Natural killer cell (primary cell): ENCODE results near the gene PKD2L1. TPM values are rescaled to one million over a fixed set of nuclear protein-coding genes. Genes with fewer than 3 reads are reported as not detected.

ENCODE experiments used
- ATAC-seq, 3 donors: fragments of 150-1000 bp in 2 of 3; fragments of 200-7000 bp in 1 of 3; cut with Tn5 transposase; 1 replicate in 1 of 3; 2 replicates in 2 of 3; pipeline ENCODE4 v1.10.0; 2021; ENCODE audit warnings: mild to moderate bottlenecking in 2 of 3, moderate library complexity in 2 of 3
- DNase-seq, 2 donors: peaks; one replicate each; pipeline versions ENCODE4 v3.0.0 to v3.0.0-alpha.2; 2013 to 2021; ENCODE audit warnings: mixed read lengths in 1 of 2
- H3K27ac ChIP-seq: one replicate; pipeline ENCODE4 v1.5.1; 2013; ENCODE audit warnings: mild to moderate bottlenecking, low read length
- H3K27me3 ChIP-seq: one replicate; pipeline ENCODE4 v1.6.1; 2013; ENCODE audit warnings: low read length; ENCODE audit not compliant: control insufficient read depth, insufficient read depth
- H3K36me3 ChIP-seq: one replicate; pipeline ENCODE4 v1.6.1; 2013; ENCODE audit warnings: low read length; ENCODE audit not compliant: control insufficient read depth, insufficient read depth
- H3K4me1 ChIP-seq: one replicate; pipeline ENCODE4 v1.6.1; 2013; ENCODE audit warnings: low read length; ENCODE audit not compliant: control insufficient read depth, insufficient read depth
- H3K4me3 ChIP-seq: one replicate; pipeline ENCODE4 v1.5.1; 2013; ENCODE audit warnings: low read length
- H3K9me3 ChIP-seq: one replicate; pipeline ENCODE4 v1.6.1; 2013; ENCODE audit warnings: low read length; ENCODE audit not compliant: control insufficient read depth, insufficient read depth
- H3K27ac Mint-ChIP-seq, 2 donors: one replicate each; pipeline ENCODE4 v1.8.0; 2022; ENCODE audit warnings: mild to moderate bottlenecking in 2 of 2, mixed read lengths in 2 of 2, moderate library complexity in 1 of 2
- H3K27me3 Mint-ChIP-seq, 2 donors: one replicate each; pipeline ENCODE4 v1.8.0; 2022; ENCODE audit warnings: low read depth in 2 of 2, mixed read lengths in 2 of 2
- H3K36me3 Mint-ChIP-seq: one replicate; pipeline ENCODE4 v1.8.0; 2022; ENCODE audit warnings: mixed read lengths
- H3K4me1 Mint-ChIP-seq, 2 donors: one replicate each; pipeline ENCODE4 v1.8.0; 2022; ENCODE audit warnings: mixed read lengths in 2 of 2
- H3K4me3 Mint-ChIP-seq: one replicate; pipeline ENCODE4 v1.8.0; 2022; ENCODE audit warnings: mild to moderate bottlenecking, moderate library complexity, mixed read lengths
- H3K9me3 Mint-ChIP-seq, 2 donors: one replicate each; pipeline ENCODE4 v1.8.0; 2022; ENCODE audit warnings: mixed read lengths in 2 of 2
- WGBS: methylation state at CpG from one replicate; pipeline ENCODE4 v1.1.7; 2013; ENCODE audit warnings: missing lambda C conversion rate; ENCODE audit not compliant: insufficient coverage; 5-methylcytosine and 5-hydroxymethylcytosine counted together
- intact Hi-C: fragments of 100-400 bp; cut with micrococcal nuclease; formaldehyde crosslinking; loops from one replicate; pipeline ENCODE4 v1.14.2; 2022
- total RNA-seq, 4 donors: library from RNA; stranded (reverse); fragments of 120-200 nt in 1 of 4; gene quantifications; one replicate each; pipeline versions ENCODE4 v1.2.3 to v1.2.4, GENCODE V29; 2013 to 2022
- TF ChIP-seq, protein P1 (sequence below): fragments of 200-600 bp; IDR thresholded peaks from one replicate; pipeline ENCODE4 v1.8.0; 2022; ENCODE audit warnings: antibody characterized with exemption

The PKD2L1 gene
- total RNA-seq, 3 donors from 2014 or later (not counting 1 experiment from before 2014, with no cell fraction given), result not detected

DNA sequence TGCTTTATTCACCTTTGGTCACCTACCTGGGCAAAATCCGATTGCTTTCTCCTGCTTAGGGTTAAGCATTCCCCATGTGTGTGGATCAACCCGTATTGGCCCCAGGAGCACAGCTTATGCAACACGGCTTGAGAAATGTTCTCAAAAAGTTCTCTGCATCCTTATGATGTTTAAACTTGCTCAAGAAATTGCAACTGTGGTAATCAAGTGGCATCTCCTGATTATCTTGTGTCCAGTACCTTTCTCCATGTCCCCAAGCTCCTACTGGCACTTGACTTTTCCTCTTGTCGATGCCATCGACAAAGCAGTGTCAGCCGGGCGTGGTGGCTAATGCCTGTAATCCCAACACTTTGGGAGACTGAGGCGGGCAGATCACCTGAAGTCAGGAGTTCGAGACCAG is 4.7 kb upstream of the PKD2L1 start:
- H3K27ac Mint-ChIP-seq, result no peak overlapping the region
- TF ChIP-seq, protein P1, sequence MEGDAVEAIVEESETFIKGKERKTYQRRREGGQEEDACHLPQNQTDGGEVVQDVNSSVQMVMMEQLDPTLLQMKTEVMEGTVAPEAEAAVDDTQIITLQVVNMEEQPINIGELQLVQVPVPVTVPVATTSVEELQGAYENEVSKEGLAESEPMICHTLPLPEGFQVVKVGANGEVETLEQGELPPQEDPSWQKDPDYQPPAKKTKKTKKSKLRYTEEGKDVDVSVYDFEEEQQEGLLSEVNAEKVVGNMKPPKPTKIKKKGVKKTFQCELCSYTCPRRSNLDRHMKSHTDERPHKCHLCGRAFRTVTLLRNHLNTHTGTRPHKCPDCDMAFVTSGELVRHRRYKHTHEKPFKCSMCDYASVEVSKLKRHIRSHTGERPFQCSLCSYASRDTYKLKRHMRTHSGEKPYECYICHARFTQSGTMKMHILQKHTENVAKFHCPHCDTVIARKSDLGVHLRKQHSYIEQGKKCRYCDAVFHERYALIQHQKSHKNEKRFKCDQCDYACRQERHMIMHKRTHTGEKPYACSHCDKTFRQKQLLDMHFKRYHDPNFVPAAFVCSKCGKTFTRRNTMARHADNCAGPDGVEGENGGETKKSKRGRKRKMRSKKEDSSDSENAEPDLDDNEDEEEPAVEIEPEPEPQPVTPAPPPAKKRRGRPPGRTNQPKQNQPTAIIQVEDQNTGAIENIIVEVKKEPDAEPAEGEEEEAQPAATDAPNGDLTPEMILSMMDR, result no peak
- Histone ChIP-seq H3K4me1 (peaks cover 12% of the 10 kb centered on the region), H3K36me3 (no peaks in the 10 kb centered on the region), H3K9me3 (no peaks in the 10 kb centered on the region), H3K27ac (no peak overlapping the region), H3K27me3 (no peaks in the 10 kb centered on the region), H3K4me3 (no peak overlapping the region)
- H3K9me3 Mint-ChIP-seq, result no peaks in the 10 kb centered on the region
- H3K27me3 Mint-ChIP-seq, result peaks cover 29 to 33% of the 10 kb centered on the region in 2 donors
- WGBS, result 85% methylated on average over 8 of the region's 9 CpGs
- H3K36me3 Mint-ChIP-seq, result no peaks in the 10 kb centered on the region
- no peak overlapping the region for H3K4me3 Mint-ChIP-seq
- DNase-seq (no peak), ATAC-seq (no peak)
- intact Hi-C loops, result loop anchor here (5.0 kb wide), 1 partner anchor 38 kb away; no protein-coding TSS in a partner anchor
- H3K4me1 Mint-ChIP-seq, result peaks cover 0 to 5% of the 10 kb centered on the region in 2 donors

DNA sequence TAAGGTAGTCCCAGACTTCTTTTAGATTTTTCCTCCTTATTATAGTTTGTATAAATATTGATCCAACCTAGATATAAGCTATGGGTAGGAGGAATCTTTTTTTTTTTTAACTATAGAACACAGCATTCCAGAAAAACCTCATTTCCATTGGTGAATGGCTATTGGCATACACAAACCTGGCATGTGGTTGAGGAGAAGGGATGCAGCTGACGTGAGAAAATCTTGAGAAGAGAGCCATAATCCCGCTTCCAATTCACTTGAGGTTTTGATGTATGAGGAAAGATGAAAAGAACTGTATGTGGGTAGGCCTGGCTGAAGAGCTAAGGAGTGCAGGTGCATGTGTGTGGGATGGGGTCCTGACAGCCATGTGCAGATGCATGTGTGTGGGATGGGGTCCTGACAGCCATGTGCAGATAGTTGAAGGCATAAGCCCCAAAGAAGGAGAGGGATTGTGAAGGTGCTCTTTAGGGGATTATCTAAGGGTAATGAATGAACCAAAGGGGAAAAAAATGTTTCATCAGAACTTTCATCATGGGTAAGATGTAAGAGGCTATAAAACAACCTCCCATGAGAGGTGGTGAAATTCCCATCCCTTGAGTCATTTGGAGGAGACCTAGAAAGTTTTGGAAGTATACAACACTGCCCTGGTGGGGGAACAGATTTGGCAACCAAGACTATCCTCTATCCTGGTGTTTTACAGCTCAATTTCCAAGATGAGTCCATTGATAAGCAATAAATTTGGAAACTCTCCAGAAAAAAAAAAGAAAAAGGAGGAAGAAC is 3.8 kb upstream of the PKD2L1 start:
- no peak overlapping the region for H3K4me3 ChIP-seq
- H3K27ac Mint-ChIP-seq, result no peak overlapping the region
- no peak overlapping the region for H3K4me3 Mint-ChIP-seq
- peaks cover 0 to 5% of the 10 kb centered on the region in 2 donors for H3K4me1 Mint-ChIP-seq
- H3K36me3 Mint-ChIP-seq, result no peaks in the 10 kb centered on the region
- intact Hi-C loops, result no loop called here
- H3K27me3 ChIP-seq, result no peaks in the 10 kb centered on the region
- H3K27me3 Mint-ChIP-seq, result peaks cover 29 to 37% of the 10 kb centered on the region in 2 donors
- 80% methylated on average over 2 of the region's 2 CpGs for WGBS
- H3K9me3 ChIP-seq, result no peaks in the 10 kb centered on the region
- H3K27ac ChIP-seq, result no peak overlapping the region
- TF ChIP-seq, protein P1, result no peak
- DNase-seq (no peak), ATAC-seq (no peak)
- peaks cover 4% of the 10 kb centered on the region for H3K4me1 ChIP-seq
- H3K9me3 Mint-ChIP-seq, result no peaks in the 10 kb centered on the region
- H3K36me3 ChIP-seq, result no peaks in the 10 kb centered on the region

DNA sequence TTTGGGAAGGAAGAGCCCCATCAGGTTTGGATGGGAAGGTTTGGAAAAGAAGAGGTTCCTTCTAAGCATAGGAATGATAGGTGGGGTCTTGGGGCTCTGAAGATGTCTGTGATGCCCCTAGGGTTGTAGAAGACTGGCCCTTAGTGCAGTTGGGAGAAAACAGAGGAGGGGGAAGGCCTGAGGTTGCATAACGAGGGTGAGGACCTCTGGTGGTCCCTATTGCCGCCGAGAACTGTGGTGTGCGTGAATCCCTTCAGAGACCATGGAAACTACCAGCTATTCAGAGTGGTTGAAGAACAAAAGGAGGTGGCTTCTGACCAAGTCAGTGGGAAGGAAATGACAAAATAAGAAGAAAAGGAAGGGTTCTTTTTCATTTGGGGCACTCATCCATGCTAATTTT is 3.1 kb upstream of the PKD2L1 start:
- Histone ChIP-seq H3K36me3 (no peaks in the 10 kb centered on the region), H3K27me3 (no peaks in the 10 kb centered on the region), H3K9me3 (no peaks in the 10 kb centered on the region), H3K4me1 (no peaks in the 10 kb centered on the region), H3K4me3 (no peak overlapping the region), H3K27ac (no peak overlapping the region)
- 80% methylated on average over 4 of the region's 4 CpGs for WGBS
- no peak overlapping the region for H3K4me3 Mint-ChIP-seq
- intact Hi-C loops, result no loop called here
- TF ChIP-seq, protein P1, result no peak
- H3K36me3 Mint-ChIP-seq, result no peaks in the 10 kb centered on the region
- no peak overlapping the region for H3K27ac Mint-ChIP-seq
- ATAC-seq (no peak), DNase-seq (no peak)
- H3K4me1 Mint-ChIP-seq, result no peaks in the 10 kb centered on the region
- H3K27me3 Mint-ChIP-seq, result peaks cover 29 to 37% of the 10 kb centered on the region in 2 donors
- H3K9me3 Mint-ChIP-seq, result no peaks in the 10 kb centered on the region
